ENCODE data around the gene ERCC2.

Gene ERCC2

GRCh38 chr19:45361608-45362007 lies 8.8 kb downstream of the ERCC2 start:
- no peaks in the 10 kb centered on the region for H3K79me2 ChIP-seq (ENCODE audit: insufficient read depth, low read length)
- no peaks in the 10 kb centered on the region for H3K27me3 ChIP-seq (ENCODE audit: low read length)
- H3K36me3 ChIP-seq (ENCODE audit: low read length): no peaks in the 10 kb centered on the region
- no peaks in the 10 kb centered on the region for H3K9me3 ChIP-seq (ENCODE audit: insufficient read depth, low read length)
- no peaks in the 10 kb centered on the region for H3K9me2 ChIP-seq (replicated peaks; ENCODE audit: insufficient read depth, low read length)
- TF ChIP-seq CTCF (IDR thresholded peaks at IDR 0.05; ENCODE audit: insufficient read depth, low read length, poor library complexity, severe bottlenecking) (no peak), EZH2phosphoT487 (conservative IDR thresholded peaks at IDR 0.05; ENCODE audit: low read length) (no peak)
- H3K4me2 ChIP-seq (ENCODE audit: low read depth, low read length, poor library complexity, severe bottlenecking): no peak overlapping the region
- no peak overlapping the region for H3K4me3 ChIP-seq (ENCODE audit: insufficient read depth, low read length, poor library complexity, severe bottlenecking)
- no peak overlapping the region for H3K27ac ChIP-seq (ENCODE audit: low read depth, low read length)
- H2AFZ ChIP-seq (ENCODE audit: low read depth, low read length, severe bottlenecking): no peak overlapping the region
- H3F3A ChIP-seq (ENCODE audit: insufficient read depth): no peaks in the 10 kb centered on the region
- no peaks in the 10 kb centered on the region for H4K20me1 ChIP-seq (ENCODE audit: low read depth, low read length)
- no peak overlapping the region for H3K9ac ChIP-seq (ENCODE audit: low read length)

GRCh38 chr19:45358213-45358792 lies 12.1 kb downstream of the ERCC2 start:
- H3K9me2 ChIP-seq (replicated peaks; ENCODE audit: insufficient read depth, low read length): no peaks in the 10 kb centered on the region
- H3K27me3 ChIP-seq (ENCODE audit: low read length): no peaks in the 10 kb centered on the region
- TF ChIP-seq CTCF (IDR thresholded peaks at IDR 0.05; ENCODE audit: insufficient read depth, low read length, poor library complexity, severe bottlenecking) (no peak), EZH2phosphoT487 (conservative IDR thresholded peaks at IDR 0.05; ENCODE audit: low read length) (no peak)
- H3K4me2 ChIP-seq (ENCODE audit: low read depth, low read length, poor library complexity, severe bottlenecking): no peak overlapping the region
- H3K36me3 ChIP-seq (ENCODE audit: low read length): no peaks in the 10 kb centered on the region
- H3K4me3 ChIP-seq (ENCODE audit: insufficient read depth, low read length, poor library complexity, severe bottlenecking): no peak overlapping the region
- no peaks in the 10 kb centered on the region for H3K79me2 ChIP-seq (ENCODE audit: insufficient read depth, low read length)
- no peak overlapping the region for H2AFZ ChIP-seq (ENCODE audit: low read depth, low read length, severe bottlenecking)
- no peaks in the 10 kb centered on the region for H3K9me3 ChIP-seq (ENCODE audit: insufficient read depth, low read length)
- no peak overlapping the region for H3K9ac ChIP-seq (ENCODE audit: low read length)
- H3K27ac ChIP-seq (ENCODE audit: low read depth, low read length): no peak overlapping the region
- H4K20me1 ChIP-seq (ENCODE audit: low read depth, low read length): no peaks in the 10 kb centered on the region
- H3F3A ChIP-seq (ENCODE audit: insufficient read depth): no peaks in the 10 kb centered on the region

GRCh38 chr19:45357445-45357783 lies 13.0 kb downstream of the ERCC2 start:
- no peaks in the 10 kb centered on the region for H3K9me2 ChIP-seq (replicated peaks; ENCODE audit: insufficient read depth, low read length)
- no peak overlapping the region for H3K9ac ChIP-seq (ENCODE audit: low read length)
- no peak overlapping the region for H3K4me2 ChIP-seq (ENCODE audit: low read depth, low read length, poor library complexity, severe bottlenecking)
- H4K20me1 ChIP-seq (ENCODE audit: low read depth, low read length): no peaks in the 10 kb centered on the region
- H2AFZ ChIP-seq (ENCODE audit: low read depth, low read length, severe bottlenecking): no peak overlapping the region
- H3K27ac ChIP-seq (ENCODE audit: low read depth, low read length): no peak overlapping the region
- H3K4me3 ChIP-seq (ENCODE audit: insufficient read depth, low read length, poor library complexity, severe bottlenecking): no peak overlapping the region
- H3K27me3 ChIP-seq (ENCODE audit: low read length): no peaks in the 10 kb centered on the region
- no peaks in the 10 kb centered on the region for H3F3A ChIP-seq (ENCODE audit: insufficient read depth)
- H3K36me3 ChIP-seq (ENCODE audit: low read length): no peaks in the 10 kb centered on the region
- no peaks in the 10 kb centered on the region for H3K9me3 ChIP-seq (ENCODE audit: insufficient read depth, low read length)
- no peaks in the 10 kb centered on the region for H3K79me2 ChIP-seq (ENCODE audit: insufficient read depth, low read length)
- TF ChIP-seq EZH2phosphoT487 (conservative IDR thresholded peaks at IDR 0.05; ENCODE audit: low read length): no peak
- TF ChIP-seq CTCF (IDR thresholded peaks at IDR 0.05; ENCODE audit: insufficient read depth, low read length, poor library complexity, severe bottlenecking): no peak
